IMR-90 (cell line): ENCODE results near the gene COL7A1. TPM values are rescaled to one million over a fixed set of nuclear protein-coding genes. Genes with fewer than 3 reads are reported as not detected.
A peak's percentile ranks its signal among the peaks of the same experiment; 100 is the strongest.

ENCODE experiments used
- ATAC-seq: fragments of 200-7000 bp; cut with Tn5 transposase; 2 replicates; pipeline ENCODE4 v1.9.1; 2020; ENCODE audit warnings: low read depth, mild to moderate bottlenecking, moderate library complexity
- BruUV-seq: library from RNA; stranded (reverse); fragments of 400-500 nt; replicated peaks from 2 replicates; lab custom pipeline; 2021; lab: Mats Ljungman, UMichigan
- CTCF ChIA-PET: fragments of 300-600 bp; formaldehyde crosslinking; extraction: SDS; loops from one replicate; lab custom pipeline; 2021; ENCODE audit warnings: antibody characterized with exemption; lab: Yijun Ruan, JAX
- POLR2A ChIA-PET: fragments of 300-600 bp; sonication (Branson Sonifier 250); formaldehyde crosslinking; loops from one replicate; lab custom pipeline; 2022; ENCODE audit warnings: antibody characterized with exemption; ENCODE audit not compliant: unreplicated experiment; lab: Charles Lee
- DNase-seq: peaks from one replicate; pipeline ENCODE4 v3.0.0; 2013
- H2AFZ ChIP-seq: replicated peaks from 2 replicates; pipeline ENCODE3; 2013; ENCODE audit warnings: low read length, mild to moderate bottlenecking; ENCODE audit not compliant: poor library complexity
- H2AK5ac ChIP-seq: 2 replicates; pipeline ENCODE4 v1.6.1; 2013; ENCODE audit warnings: low read depth, low read length, inconsistent platforms
- H2AK9ac ChIP-seq: replicated peaks from 2 replicates; pipeline ENCODE3; 2013; ENCODE audit warnings: mild to moderate bottlenecking, low read depth, low read length, moderate library complexity; ENCODE audit not compliant: poor library complexity
- H2BK120ac ChIP-seq: 2 replicates; pipeline ENCODE4 v1.6.1; 2013; ENCODE audit warnings: low read depth, low read length, inconsistent platforms
- H2BK15ac ChIP-seq: 3 replicates; pipeline ENCODE4 v1.6.1; 2013; ENCODE audit warnings: low read depth, low read length, inconsistent platforms
- H2BK20ac ChIP-seq: 2 replicates; pipeline ENCODE4 v1.6.1; 2013; ENCODE audit warnings: low read depth, mild to moderate bottlenecking, inconsistent platforms, low read length, moderate library complexity
- H2BK5ac ChIP-seq: 2 replicates; pipeline ENCODE4 v1.6.1; 2013; ENCODE audit warnings: mild to moderate bottlenecking, low read depth, low read length, inconsistent platforms; ENCODE audit not compliant: poor library complexity, severe bottlenecking
- H3K14ac ChIP-seq: replicated peaks from 2 replicates; pipeline ENCODE4 v1.6.1; 2013; ENCODE audit warnings: low read depth, low read length, inconsistent platforms
- H3K18ac ChIP-seq: 2 replicates; pipeline ENCODE4 v1.6.1; 2013; ENCODE audit warnings: low read depth, low read length, control low read depth
- H3K23ac ChIP-seq: 2 replicates; pipeline ENCODE4 v1.6.1; 2013; ENCODE audit warnings: low read depth, low read length, inconsistent platforms
- H3K27ac ChIP-seq: 2 replicates; pipeline ENCODE4 v1.5.1; 2013; ENCODE audit warnings: mild to moderate bottlenecking, control low read depth, low read length; ENCODE audit not compliant: insufficient read depth
- H3K27me3 ChIP-seq: 2 replicates; pipeline ENCODE4 v1.6.1; 2013; ENCODE audit warnings: low read length; ENCODE audit not compliant: control insufficient read depth, insufficient read depth
- H3K36me3 ChIP-seq: 2 replicates; pipeline ENCODE4 v1.6.1; 2013; ENCODE audit warnings: low read length, mixed read lengths; ENCODE audit not compliant: control insufficient read depth, insufficient read depth
- H3K4ac ChIP-seq: 2 replicates; pipeline ENCODE4 v1.6.1; 2013; ENCODE audit warnings: low read depth, low read length, inconsistent platforms
- H3K4me1 ChIP-seq: 2 replicates; pipeline ENCODE4 v1.6.1; 2013; ENCODE audit warnings: low read length, mixed read lengths; ENCODE audit not compliant: control insufficient read depth, insufficient read depth
- H3K4me2 ChIP-seq: 2 replicates; pipeline ENCODE4 v1.6.1; 2013; ENCODE audit warnings: low read depth, mild to moderate bottlenecking, control low read depth, low read length, moderate library complexity
- H3K4me3 ChIP-seq: 2 replicates; pipeline ENCODE4 v1.5.1; 2013; ENCODE audit warnings: low read depth, mild to moderate bottlenecking, control low read depth, low read length, moderate library complexity; ENCODE audit not compliant: insufficient read depth
- H3K56ac ChIP-seq: 2 replicates; pipeline ENCODE4 v1.6.1; 2013; ENCODE audit warnings: low read length, inconsistent platforms; ENCODE audit not compliant: insufficient read depth; ENCODE audit errors: extremely low read depth
- H3K79me1 ChIP-seq, 2 experiments: 2 replicates each; pipeline ENCODE4 v1.6.1; 2013; ENCODE audit warnings: low read length in 2 of 2, inconsistent platforms in 1 of 2, low read depth in 1 of 2
- H3K9ac ChIP-seq: 2 replicates; pipeline ENCODE4 v1.6.1; 2013; ENCODE audit warnings: low read depth, low read length, control low read depth
- H3K9me1 ChIP-seq: 2 replicates; pipeline ENCODE4 v1.6.1; 2013; ENCODE audit warnings: low read length, inconsistent platforms; ENCODE audit not compliant: insufficient read depth
- H3K9me3 ChIP-seq: 2 replicates; pipeline ENCODE4 v1.6.1; 2013; ENCODE audit warnings: low read length; ENCODE audit not compliant: control insufficient read depth, insufficient read depth
- H4K20me1 ChIP-seq: 2 replicates; pipeline ENCODE4 v1.6.1; 2013; ENCODE audit warnings: low read length, inconsistent platforms; ENCODE audit not compliant: insufficient read depth
- H4K5ac ChIP-seq: 2 replicates; pipeline ENCODE4 v1.6.1; 2013; ENCODE audit warnings: mild to moderate bottlenecking, low read depth, low read length, control low read depth
- H4K8ac ChIP-seq, 2 experiments: 2 replicates each; pipeline ENCODE4 v1.6.1; 2013; ENCODE audit warnings: low read depth in 2 of 2, low read length in 2 of 2, control low read depth in 1 of 2, inconsistent platforms in 1 of 2
- H4K91ac ChIP-seq: 2 replicates; pipeline ENCODE4 v1.6.1; 2013; ENCODE audit warnings: low read depth, low read length, inconsistent platforms; ENCODE audit not compliant: insufficient read depth
- BHLHE40 ChIP-seq: fragments of 150-350 bp; IDR thresholded peaks from 2 replicates; pipeline ENCODE4 v1.6.1; 2016; ENCODE audit warnings: mild to moderate bottlenecking, low read depth, low read length
- CEBPB ChIP-seq: IDR thresholded peaks from 2 replicates; pipeline ENCODE4 v1.6.1; 2012; ENCODE audit warnings: low read depth, low read length, improper control_type of control experiment
- CHD1 ChIP-seq: IDR thresholded peaks from 2 replicates; pipeline ENCODE4 v1.6.1; 2012; ENCODE audit warnings: low read depth, low read length, improper control_type of control experiment
- FOS ChIP-seq: fragments of 150-350 bp; IDR thresholded peaks from 2 replicates; pipeline ENCODE4 v1.6.1; 2016; ENCODE audit warnings: low read depth, low read length
- MAFK ChIP-seq: IDR thresholded peaks from 2 replicates; pipeline ENCODE4 v1.6.1; 2012; ENCODE audit warnings: low read depth, low read length, improper control_type of control experiment
- MAZ ChIP-seq: IDR thresholded peaks from 2 replicates; pipeline ENCODE4 v1.6.1; 2012; ENCODE audit warnings: low read depth, mild to moderate bottlenecking, low read length, improper control_type of control experiment, moderate library complexity, borderline replicate concordance
- MXI1 ChIP-seq: IDR thresholded peaks from 2 replicates; pipeline ENCODE4 v1.6.1; 2012; ENCODE audit warnings: low read depth, mild to moderate bottlenecking, low read length, moderate library complexity, borderline replicate concordance
- NFE2L2 ChIP-seq: fragments of 150-350 bp; IDR thresholded peaks from 2 replicates; pipeline ENCODE4 v1.6.1; 2016; ENCODE audit warnings: low read depth, mild to moderate bottlenecking, low read length
- POLR2A ChIP-seq: IDR thresholded peaks from 2 replicates; pipeline ENCODE4 v1.6.1; 2012; ENCODE audit warnings: mild to moderate bottlenecking, low read depth, low read length
- RAD21 ChIP-seq: IDR thresholded peaks from 2 replicates; pipeline ENCODE4 v1.6.1; 2012; ENCODE audit warnings: low read length, improper control_type of control experiment
- RCOR1 ChIP-seq: IDR thresholded peaks from 2 replicates; pipeline ENCODE4 v1.6.1; 2012; ENCODE audit warnings: mild to moderate bottlenecking, low read length, improper control_type of control experiment; ENCODE audit not compliant: insufficient replicate concordance
- RFX5 ChIP-seq: IDR thresholded peaks from 2 replicates; pipeline ENCODE4 v1.8.0; 2012; ENCODE audit warnings: low read depth, mild to moderate bottlenecking, low read length, moderate library complexity
- SMC3 ChIP-seq: fragments of 150-350 bp; IDR thresholded peaks from 2 replicates; pipeline ENCODE4 v1.6.1; 2016; ENCODE audit warnings: low read depth, mild to moderate bottlenecking, antibody characterized with exemption, low read length, moderate library complexity
- WGBS, 2 experiments: methylation state at CpG; one replicate each; pipeline versions ENCODE4 v1.1.5 to v1.1.7; 2013; ENCODE audit warnings: missing lambda C conversion rate in 2 of 2; ENCODE audit not compliant: insufficient read length in 1 of 2; ENCODE audit errors: extremely low coverage in 2 of 2; 5-methylcytosine and 5-hydroxymethylcytosine counted together
- dilution Hi-C: fragments of 300-500 bp; cut with HindIII; formaldehyde crosslinking; loops from one replicate; pipeline ENCODE4 v1.14.3; 2018; ENCODE audit warnings: low sequenced_read_pairs; ENCODE audit not compliant: unreplicated experiment
- in situ Hi-C: fragments of 300-500 bp; cut with MboI; formaldehyde crosslinking; loops from 3 replicates; pipeline ENCODE4 v1.14.3; 2019; ENCODE audit warnings: low sequenced_read_pairs, inconsistent platforms, mixed read lengths
- intact Hi-C: fragments of 100-400 bp; cut with micrococcal nuclease; formaldehyde crosslinking; loops from 2 replicates; pipeline ENCODE4 v1.10.0; 2022
- polyA plus RNA-seq, 3 experiments: library from polyadenylated mRNA; depleted of rRNA; stranded (reverse); fragments of >200 nt; gene quantifications; 2 replicates each; pipeline ENCODE4 v1.2.3, GENCODE V29; 2012; ENCODE audit warnings: low replicate concordance in 1 of 3
- total RNA-seq: library from RNA; depleted of rRNA; stranded (reverse); fragments of >200 nt; gene quantifications from 2 replicates; pipeline ENCODE4 v1.2.3, GENCODE V29; 2012
- TF ChIP-seq, protein P1 (sequence below): conservative IDR thresholded peaks from 2 replicates; pipeline ENCODE4 v1.5.1; 2012; ENCODE audit warnings: mild to moderate bottlenecking, low read depth, low read length, improper control_type of control experiment
- TF ChIP-seq, protein P2 (sequence below): fragments of 150-350 bp; IDR thresholded peaks from 2 replicates; pipeline ENCODE4 v1.6.1; 2017; ENCODE audit warnings: mild to moderate bottlenecking, antibody characterized with exemption, low read length, low read depth

Gene COL7A1
- total and polyA plus RNA-seq, 2 of the 4 experiments (the other 2 are of a cell fraction): 4.1 to 20.3 TPM

DNA sequence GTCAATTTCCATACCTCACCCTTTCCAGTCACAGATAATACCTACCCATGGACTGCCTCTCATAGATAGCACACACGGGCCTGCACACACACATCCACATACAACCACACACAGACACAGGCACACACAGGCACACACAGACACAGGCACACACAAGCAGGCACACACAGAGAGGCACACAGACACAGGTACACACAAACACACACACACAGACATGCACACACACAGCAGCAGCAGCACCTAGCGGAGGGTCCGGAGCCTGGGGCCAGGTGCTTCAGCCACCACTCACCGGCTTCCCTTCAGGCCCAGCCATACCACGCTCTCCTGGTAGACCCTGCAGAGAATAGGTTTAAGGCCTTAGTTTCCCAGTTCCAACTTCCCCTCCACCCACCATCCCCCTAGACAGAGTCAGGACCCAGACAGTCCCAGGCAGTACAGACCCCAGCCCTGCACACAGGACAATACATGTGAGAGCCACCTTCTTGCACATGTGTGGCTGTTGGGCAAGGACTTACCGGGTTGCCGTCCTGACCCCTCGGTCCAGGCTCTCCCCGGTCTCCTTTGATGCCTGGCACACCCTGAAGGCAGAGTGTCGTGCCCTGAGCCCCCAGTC is 21.1 kb downstream of the COL7A1 start:
- H3K4ac ChIP-seq: 0 out of 2 replicates have a peak overlapping the region, but pooled peaks have one; percentile 35
- H4K91ac ChIP-seq: no peak overlapping the region; the same call in 1 of the 2 replicates
- CTCF ChIA-PET: no interaction called here
- dilution Hi-C loops (no loop called here), intact Hi-C loops (no loop called here), in situ Hi-C loops (no loop called here)
- no peak overlapping the region for H2BK15ac ChIP-seq
- H3K9ac ChIP-seq: no peak overlapping the region
- no peak overlapping the region for H3K23ac ChIP-seq
- no peak overlapping the region for H3K4me2 ChIP-seq
- H3K36me3 ChIP-seq: peaks cover 82% of the 10 kb centered on the region
- no peak overlapping the region for H2BK120ac ChIP-seq
- no peaks in the 10 kb centered on the region for H3K9me3 ChIP-seq
- peak overlapping the region; percentile 55 for H2BK5ac ChIP-seq
- no TSS peak for BruUV-seq
- H3K56ac ChIP-seq: no peak overlapping the region
- peaks cover 6% of the 10 kb centered on the region; the same call in 1 of the 2 replicates for H4K20me1 ChIP-seq
- peak overlapping the region; percentile 91; the same call in 1 of the 2 replicates for H2AK5ac ChIP-seq
- no peak for TF ChIP-seq CHD1
- TF ChIP-seq, protein P1, sequence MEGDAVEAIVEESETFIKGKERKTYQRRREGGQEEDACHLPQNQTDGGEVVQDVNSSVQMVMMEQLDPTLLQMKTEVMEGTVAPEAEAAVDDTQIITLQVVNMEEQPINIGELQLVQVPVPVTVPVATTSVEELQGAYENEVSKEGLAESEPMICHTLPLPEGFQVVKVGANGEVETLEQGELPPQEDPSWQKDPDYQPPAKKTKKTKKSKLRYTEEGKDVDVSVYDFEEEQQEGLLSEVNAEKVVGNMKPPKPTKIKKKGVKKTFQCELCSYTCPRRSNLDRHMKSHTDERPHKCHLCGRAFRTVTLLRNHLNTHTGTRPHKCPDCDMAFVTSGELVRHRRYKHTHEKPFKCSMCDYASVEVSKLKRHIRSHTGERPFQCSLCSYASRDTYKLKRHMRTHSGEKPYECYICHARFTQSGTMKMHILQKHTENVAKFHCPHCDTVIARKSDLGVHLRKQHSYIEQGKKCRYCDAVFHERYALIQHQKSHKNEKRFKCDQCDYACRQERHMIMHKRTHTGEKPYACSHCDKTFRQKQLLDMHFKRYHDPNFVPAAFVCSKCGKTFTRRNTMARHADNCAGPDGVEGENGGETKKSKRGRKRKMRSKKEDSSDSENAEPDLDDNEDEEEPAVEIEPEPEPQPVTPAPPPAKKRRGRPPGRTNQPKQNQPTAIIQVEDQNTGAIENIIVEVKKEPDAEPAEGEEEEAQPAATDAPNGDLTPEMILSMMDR: no peak
- TF ChIP-seq RAD21: no peak
- TF ChIP-seq RFX5: no peak
- TF ChIP-seq, protein P2, sequence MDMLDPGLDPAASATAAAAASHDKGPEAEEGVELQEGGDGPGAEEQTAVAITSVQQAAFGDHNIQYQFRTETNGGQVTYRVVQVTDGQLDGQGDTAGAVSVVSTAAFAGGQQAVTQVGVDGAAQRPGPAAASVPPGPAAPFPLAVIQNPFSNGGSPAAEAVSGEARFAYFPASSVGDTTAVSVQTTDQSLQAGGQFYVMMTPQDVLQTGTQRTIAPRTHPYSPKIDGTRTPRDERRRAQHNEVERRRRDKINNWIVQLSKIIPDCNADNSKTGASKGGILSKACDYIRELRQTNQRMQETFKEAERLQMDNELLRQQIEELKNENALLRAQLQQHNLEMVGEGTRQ: no peak
- TF ChIP-seq CEBPB: no peak
- no peak for TF ChIP-seq SMC3
- no peak for TF ChIP-seq BHLHE40
- TF ChIP-seq MAZ: no peak
- TF ChIP-seq RCOR1: no peak
- no peak for TF ChIP-seq FOS
- no peak for TF ChIP-seq NFE2L2
- TF ChIP-seq MXI1: no peak
- TF ChIP-seq POLR2A: no peak
- TF ChIP-seq MAFK: no peak
- no peak overlapping the region for H3K27ac ChIP-seq
- no peak overlapping the region for H2AFZ ChIP-seq
- no peak overlapping the region for H3K14ac ChIP-seq
- no peak overlapping the region for H4K5ac ChIP-seq
- H4K8ac ChIP-seq: peak overlapping the region in 1 of 2 experiments; percentile 42; a peak in 1 of 4 replicates
- no peaks in the 10 kb centered on the region for H3K27me3 ChIP-seq
- H3K4me1 ChIP-seq: no peaks in the 10 kb centered on the region
- no peak overlapping the region for H2BK20ac ChIP-seq
- 96% methylated on average over 5 of the region's 10 CpGs; no CpG with 5 or more reads in 1 of the 2 experiments for WGBS, 2 experiments
- ATAC-seq (no peak), DNase-seq (no peak)
- no peak overlapping the region for H3K18ac ChIP-seq
- H3K79me1 ChIP-seq: peaks cover 4 to 9% of the 10 kb centered on the region in 2 experiments; a peak in 2 of 4 replicates
- peaks cover 11% of the 10 kb centered on the region for H3K9me1 ChIP-seq
- peak overlapping the region; percentile 28 for H2AK9ac ChIP-seq
- POLR2A ChIA-PET: no interaction called here
- no peak overlapping the region for H3K4me3 ChIP-seq
